T-helper 2 cell treated with Interferon-gamma antibody and Interleukin-4, amounts not matched to agents 100 ng/mL and 5 ng/mL, for 36 hours (primary cell): Measurements from ENCODE around the gene ASIC3. TPM values are rescaled to one million over a fixed set of nuclear protein-coding genes. Genes with fewer than 3 reads are reported as not detected.

Experiments
- intact Hi-C: fragments of 100-400 bp; cut with micrococcal nuclease; formaldehyde crosslinking; loops from one replicate; pipeline ENCODE4 v1.15.1; 2023
- total RNA-seq: library from RNA; stranded (reverse); gene quantifications from 2 replicates; pipeline ENCODE4 v1.2.3, GENCODE V29; 2022

Gene ASIC3
- total RNA-seq, 1 donor from 2014 or later: 6.0 TPM

DNA sequence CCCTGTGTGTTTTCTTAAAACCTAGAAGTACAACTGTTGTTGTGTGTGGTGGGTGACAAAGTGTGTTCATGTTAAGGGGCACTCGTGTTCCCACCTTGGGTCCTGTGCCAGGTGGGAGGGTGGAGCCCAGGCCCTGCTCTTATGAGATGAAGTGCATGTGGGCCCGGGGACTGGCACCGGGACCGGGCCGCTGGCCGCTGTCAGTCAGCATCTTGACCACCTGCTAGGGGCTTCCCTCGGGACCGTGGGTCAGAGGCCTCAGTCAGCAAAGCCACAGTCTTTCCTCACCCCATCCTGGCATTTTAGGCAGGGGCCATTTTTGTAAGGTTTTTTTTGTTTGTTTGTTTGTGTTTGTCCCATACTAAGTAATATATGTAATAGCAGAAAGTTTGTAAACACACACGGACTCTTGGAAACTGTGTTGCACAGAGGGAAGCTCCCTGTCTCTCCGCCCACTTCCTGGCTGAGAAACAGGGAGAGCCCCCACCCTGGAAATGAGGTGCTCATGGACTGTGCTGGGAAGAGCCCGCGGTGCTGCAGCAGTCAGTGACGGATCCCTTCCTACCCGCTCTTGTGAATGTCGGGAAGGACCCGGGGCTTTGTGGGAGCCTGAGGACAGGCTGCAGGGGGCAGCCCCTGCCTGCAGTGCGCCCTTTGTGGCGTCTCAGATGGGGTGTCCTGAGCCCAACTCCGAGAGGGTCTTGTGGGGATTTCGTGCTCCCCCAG, 51.3 kb downstream of the ASIC3 start:
- intact Hi-C loops: no loop called here

DNA sequence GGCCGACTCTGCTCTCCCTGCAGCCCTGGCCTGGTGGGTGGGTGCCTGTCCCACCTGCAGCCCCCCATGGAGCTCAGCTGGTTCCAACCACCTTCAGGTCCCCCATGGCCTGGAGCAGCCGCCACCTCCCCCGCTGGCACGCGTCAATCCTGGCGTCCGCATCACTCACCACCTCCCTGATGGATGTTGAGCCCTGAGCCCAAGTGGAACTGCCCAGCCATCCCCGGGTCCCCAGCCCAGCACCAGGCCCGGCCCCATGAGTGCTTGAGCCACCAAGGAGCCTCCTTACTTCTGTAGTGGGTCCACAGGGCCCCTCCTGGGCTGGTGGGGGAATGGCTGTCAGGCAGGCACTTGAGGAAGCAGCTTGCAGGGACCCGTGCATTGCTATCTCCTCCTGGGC, 52.6 kb downstream of the ASIC3 start:
- intact Hi-C loops: no loop called here

DNA sequence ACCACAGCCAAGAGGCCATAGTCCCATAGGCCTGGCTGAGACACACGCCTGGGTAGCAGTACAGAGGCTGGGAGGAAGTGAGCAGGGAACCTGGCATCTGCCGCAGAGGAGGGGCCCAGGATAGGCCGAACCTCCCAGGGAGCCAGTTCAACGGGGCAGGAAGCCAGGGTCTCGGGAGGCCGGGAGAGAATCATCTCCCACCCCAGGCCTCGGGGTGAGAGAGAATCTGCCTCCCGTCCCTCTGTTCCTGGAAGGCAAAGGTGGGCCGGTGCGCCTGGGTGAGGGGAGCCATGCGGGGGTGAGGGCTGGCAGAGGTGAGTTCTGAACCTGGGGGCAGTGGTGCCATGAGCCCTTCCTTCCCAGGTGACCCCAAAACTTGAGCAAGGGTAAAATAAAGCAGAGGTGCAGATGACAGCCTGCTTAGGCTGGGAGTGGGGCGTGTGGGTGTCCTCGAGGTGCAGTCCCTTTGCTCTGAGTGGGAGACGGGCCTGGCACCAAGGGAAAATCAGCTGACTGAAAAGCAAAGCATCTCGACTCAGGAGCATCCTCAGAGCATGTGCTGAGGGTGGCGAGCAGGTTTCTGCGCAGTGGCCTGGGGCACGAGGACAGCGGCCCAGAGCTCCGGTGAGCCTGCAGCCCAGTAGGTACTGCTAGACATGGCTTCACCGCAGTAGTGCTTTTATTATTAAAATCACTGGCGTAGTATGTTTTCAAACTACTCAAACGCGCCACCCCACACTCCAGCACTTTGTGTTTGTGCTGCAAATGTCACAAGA, 53.5 kb downstream of the ASIC3 start:
- intact Hi-C loops: no loop called here

Other genes with a start within 250 kb of the ASIC3 start
- gene TMEM176B, start 248.2 kb upstream of the ASIC3 start, total RNA-seq: not detected in 2 replicates
- gene TMEM176A, start 247.8 kb upstream of the ASIC3 start, total RNA-seq: not detected in 2 replicates
- gene AOC1, start 196.0 kb upstream of the ASIC3 start, total RNA-seq: not detected in 2 replicates
- gene KCNH2, start 70.2 kb upstream of the ASIC3 start, total RNA-seq: 0.23 and 0.36 TPM in 2 replicates
- 17.0 and 17.4 TPM in 2 replicates for gene NOS3, start 57.5 kb upstream of the ASIC3 start, total RNA-seq
- gene ATG9B, start 24.0 kb upstream of the ASIC3 start, total RNA-seq: 9.6 and 10.3 TPM in 2 replicates
- gene ABCB8, start 20.1 kb upstream of the ASIC3 start, total RNA-seq: 60.9 and 61.6 TPM in 2 replicates
- 22.3 and 23.7 TPM in 2 replicates for gene CDK5, start 9.4 kb downstream of the ASIC3 start, total RNA-seq
- 111 and 119 TPM in 2 replicates for gene SLC4A2, start 11.1 kb downstream of the ASIC3 start, total RNA-seq
- 80.0 and 89.3 TPM in 2 replicates for gene FASTK, start 32.3 kb downstream of the ASIC3 start, total RNA-seq
- 51.0 and 55.4 TPM in 2 replicates for gene TMUB1, start 35.0 kb downstream of the ASIC3 start, total RNA-seq
- gene AGAP3, start 37.9 kb downstream of the ASIC3 start, total RNA-seq: 26.9 and 29.3 TPM in 2 replicates
- gene GBX1, start 119.2 kb downstream of the ASIC3 start, total RNA-seq: not detected in 2 replicates
- not detected in 2 replicates for gene ASB10, start 138.7 kb downstream of the ASIC3 start, total RNA-seq
- gene H2BK1, start 162.0 kb downstream of the ASIC3 start, total RNA-seq: 0.48 and 1.1 TPM in 2 replicates
- gene ABCF2, start 178.7 kb downstream of the ASIC3 start, total RNA-seq: 45.5 and 47.2 TPM in 2 replicates
- 40.0 and 41.0 TPM in 2 replicates for gene CHPF2, start 184.0 kb downstream of the ASIC3 start, total RNA-seq
- 2.5 and 2.6 TPM in 2 replicates for gene SMARCD3, start 200.2 kb downstream of the ASIC3 start, total RNA-seq